Measurements from ENCODE around the gene SNRPF. TPM values are rescaled to one million over a fixed set of nuclear protein-coding genes. Genes with fewer than 3 reads are reported as not detected.

Gene SNRPF
- 16.6 and 21.1 TPM in 2 replicates for total RNA-seq

GRCh38 chr12:95858451-95859343 is at the start of gene SNRPF:
TSS of gene SNRPF (plus strand) at chr12:95858952. CDS start at chr12:95859074, 122 bp downstream.

Other genes starting within 250 kb of the SNRPF start
- gene NTN4, start 68.2 kb upstream of the SNRPF start, total RNA-seq: 2.9 and 8.5 TPM in 2 replicates
- gene CCDC38, start 83.7 kb downstream of the SNRPF start, total RNA-seq: not detected in 2 replicates
- gene AMDHD1, start 84.4 kb downstream of the SNRPF start, total RNA-seq: under 0.01 and 0.12 TPM in 2 replicates
- gene HAL, start 137.4 kb downstream of the SNRPF start, total RNA-seq: under 0.01 TPM in 1 of 2 replicates, not detected in the other
- gene LTA4H, start 176.6 kb downstream of the SNRPF start, total RNA-seq: 60.1 and 93.1 TPM in 2 replicates

All from uterine smooth muscle cell (primary cell).